Non-pigmented ciliary epithelial cell (primary cell): ENCODE data around the gene RPS3A.
"Not testable (repeated sequence)": the region's sequence is repeated elsewhere in the genome, so short reads cannot be mapped to it uniquely, and the experiment has no call there.

Experiments used
- DNase-seq: peaks from one replicate; pipeline ENCODE4 v3.0.0-alpha.2; 2010; ENCODE audit warnings: low read depth

Gene RPS3A

DNA sequence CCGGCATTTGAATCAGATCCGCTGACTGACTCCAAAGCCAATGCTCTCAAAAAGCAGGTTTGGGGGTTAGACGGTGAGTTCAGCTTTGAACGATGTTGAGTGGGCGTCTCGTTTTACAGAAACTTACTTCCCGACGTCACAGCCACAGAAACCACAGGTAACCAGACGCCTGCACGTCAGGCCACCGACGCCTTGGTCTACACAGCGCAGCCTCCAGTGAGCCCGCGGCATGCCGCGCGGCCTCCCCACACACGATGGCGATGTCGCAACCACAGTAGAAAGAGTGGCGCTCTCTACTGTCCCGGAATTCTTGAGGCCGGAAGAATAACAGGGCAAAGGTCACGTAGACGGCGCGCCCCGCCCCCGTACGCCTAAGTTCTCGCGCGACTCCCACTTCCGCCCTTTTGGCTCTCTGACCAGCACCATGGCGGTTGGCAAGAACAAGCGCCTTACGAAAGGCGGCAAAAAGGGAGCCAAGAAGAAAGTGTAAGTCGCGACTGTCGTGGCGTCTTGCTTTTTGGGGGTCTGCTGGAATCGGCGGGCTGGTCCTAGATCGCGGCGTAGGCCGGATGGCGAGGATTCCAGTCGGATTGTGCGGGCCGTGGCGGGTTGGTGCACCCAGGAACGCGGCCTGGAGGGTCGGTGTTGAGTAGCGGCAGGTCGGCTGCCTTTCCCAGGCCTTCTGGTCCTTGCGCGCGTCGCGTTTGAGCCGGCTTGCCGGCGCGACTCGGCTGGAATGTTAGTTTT is at the start of gene RPS3A:
RPS3A (plus strand) TSS at position 400 of the 747 bp plus-strand sequence; CDS start at position 425, 25 bp downstream.
- DNase-seq, result peak; percentile 92

DNA sequence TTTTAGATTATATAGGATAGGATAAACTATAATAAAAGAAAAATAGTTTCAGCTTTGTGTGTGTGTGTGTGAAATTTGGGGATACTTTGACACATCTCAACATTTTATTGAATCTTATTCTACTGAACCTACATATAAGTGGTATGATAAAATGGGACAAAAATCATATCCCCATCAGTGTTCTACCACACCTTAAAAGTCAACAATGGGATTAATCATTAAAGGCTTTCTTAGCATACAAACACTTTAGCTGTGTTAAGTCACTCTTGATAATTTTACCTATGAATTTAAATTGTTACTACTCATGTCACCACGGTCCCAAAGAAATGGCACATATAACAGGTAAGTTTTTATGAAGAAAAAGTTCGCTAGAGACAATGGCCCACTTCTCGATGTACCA is 46.6 kb upstream of the RPS3A start:
- no peak for DNase-seq

DNA sequence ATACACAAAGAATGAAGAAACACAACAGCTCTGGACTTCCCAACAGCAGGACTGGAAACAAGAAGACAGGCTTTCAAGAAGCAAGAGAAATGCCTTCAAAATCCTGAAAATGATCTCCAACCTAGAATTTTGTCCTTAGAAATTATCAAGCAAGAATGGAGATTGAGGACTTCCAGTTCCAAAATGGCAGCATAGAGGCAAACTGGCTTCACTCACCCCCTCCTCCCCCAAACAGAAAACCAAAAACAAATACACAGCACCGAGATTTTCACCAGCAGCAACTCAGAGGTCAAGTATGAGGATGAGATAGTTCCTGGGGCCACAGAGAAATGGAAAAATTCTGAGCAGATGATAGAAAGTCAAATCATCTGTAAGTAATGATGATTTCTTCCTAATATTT is 43.9 kb upstream of the RPS3A start:
- DNase-seq, result no peak

DNA sequence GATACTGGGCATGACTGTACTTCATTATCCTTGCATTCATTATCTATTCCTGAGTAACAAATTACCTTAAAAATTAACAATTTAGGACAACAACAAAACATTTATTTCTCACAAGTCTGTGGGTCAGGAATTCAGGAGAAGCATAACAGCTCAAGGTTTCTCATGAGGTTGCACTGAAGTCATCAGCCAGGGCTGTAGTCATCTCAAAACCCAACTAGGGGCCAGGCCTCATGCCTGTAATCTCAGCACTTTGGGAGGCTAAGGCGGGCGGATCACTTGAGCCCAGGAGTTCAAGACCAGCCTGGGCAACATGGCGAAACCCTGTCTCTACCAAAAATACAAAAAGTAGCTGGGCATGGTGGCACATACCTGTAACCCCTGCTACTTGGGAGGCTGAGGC is 36.3 kb upstream of the RPS3A start:
- DNase-seq, result not testable (repeated sequence)

DNA sequence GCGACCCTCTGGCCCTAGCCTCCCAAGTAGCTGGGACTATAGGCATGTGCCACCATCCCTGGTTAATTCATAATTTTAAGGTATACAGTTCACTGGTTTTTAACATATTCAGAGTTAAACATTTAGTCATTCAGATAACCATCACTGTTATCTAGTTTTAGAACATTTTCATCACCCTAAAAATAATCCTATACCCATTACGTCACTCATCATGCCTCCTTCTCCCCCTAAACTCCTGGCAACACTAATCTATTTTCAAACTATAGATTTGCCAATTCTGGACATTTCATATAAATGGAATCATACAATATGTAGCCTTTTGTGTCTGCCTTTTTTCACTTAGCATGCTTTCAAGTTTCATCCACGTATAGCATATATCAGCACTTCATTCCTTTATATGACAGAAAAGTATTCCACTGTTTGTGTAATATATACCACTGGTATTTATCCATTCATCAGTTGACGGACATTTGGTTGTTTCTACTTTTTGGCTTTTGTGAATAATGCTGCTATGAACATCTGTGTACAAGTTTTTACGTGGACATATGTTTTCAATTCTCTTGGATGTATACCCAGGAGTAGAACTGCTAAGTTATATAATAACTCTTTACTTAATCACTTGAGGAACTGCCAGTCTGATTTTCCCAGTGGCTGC is 32.0 kb upstream of the RPS3A start:
- DNase-seq, result no peak

DNA sequence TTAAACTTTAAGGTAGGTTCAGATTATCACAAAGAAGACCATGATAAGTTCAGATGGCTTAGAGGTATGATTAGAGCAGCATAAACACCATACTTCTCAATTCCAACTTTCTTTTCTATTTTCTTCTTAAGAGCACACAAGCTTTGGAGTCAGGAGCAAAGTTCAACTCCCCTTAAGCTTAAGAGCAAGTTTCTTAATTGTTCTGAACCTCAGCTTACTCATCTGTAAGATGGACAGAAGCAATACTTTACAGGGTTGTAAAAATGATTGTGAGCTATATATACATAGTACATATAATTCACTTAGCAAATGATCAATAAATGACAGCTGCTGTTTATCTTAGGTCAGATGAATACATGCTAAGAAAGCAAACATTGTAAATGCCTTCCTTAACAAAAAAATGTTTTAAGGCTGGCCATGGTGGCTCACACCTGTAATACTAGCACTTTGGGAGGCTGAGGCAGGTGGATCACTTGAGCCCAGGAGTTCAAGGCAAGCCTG is 25.0 kb upstream of the RPS3A start:
- DNase-seq, result no peak

DNA sequence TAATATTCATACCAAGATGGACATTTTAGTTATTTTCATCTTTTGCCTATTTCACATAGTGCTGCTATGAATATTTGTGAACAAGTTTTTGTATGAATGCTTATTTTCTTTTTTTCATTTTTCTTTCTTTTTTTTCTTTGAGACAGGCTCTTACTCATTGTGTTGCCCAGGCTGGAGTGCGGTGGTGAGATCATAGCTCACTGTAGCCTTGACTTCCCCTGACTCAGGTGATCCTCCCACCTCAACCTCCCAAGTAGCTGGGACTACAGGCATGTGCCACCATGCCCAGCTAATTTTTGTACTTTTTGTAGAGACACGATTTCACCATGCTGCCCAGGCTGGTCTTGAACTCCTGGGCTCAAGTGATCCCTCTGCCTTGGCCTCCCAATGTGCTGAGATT is 21.4 kb upstream of the RPS3A start:
- DNase-seq, result not testable (repeated sequence)

DNA sequence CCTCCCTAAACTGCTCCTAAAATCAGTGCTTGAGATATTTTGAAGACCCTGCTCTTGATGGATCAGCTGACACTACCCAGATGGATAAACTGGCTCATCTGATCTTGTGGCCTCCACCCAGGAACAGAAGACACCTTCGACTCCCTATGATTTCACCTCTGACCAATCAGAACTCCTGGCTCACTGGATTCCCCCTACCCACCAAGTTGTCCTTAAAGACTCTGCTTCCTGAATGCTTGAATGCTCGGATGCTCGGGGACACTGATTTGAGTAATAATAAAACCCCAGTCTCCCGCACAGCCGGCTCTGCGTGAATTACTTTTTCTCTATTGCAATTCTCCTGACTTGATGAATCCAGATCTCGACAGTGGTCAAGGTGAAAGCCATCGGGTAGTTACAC is 12.0 kb upstream of the RPS3A start:
- DNase-seq, result no peak

DNA sequence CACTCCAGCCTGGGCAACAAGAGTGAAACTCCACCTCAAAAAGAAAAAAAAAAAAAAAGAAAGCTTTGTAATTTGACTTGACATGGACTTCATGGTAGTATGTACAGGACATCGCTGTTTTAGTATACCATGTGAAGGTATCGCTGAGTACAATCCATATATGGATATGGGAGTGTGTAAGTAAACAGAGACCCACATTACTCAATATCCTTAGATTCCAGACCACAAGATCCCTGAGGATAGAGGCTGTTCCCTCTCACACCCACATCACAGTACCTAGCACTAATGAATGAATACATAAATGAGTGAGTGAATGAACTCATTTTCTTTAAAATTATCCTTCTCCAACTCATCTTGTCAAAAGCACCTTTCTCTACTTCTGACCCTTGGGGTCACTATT is 8.4 kb upstream of the RPS3A start:
- no peak for DNase-seq

DNA sequence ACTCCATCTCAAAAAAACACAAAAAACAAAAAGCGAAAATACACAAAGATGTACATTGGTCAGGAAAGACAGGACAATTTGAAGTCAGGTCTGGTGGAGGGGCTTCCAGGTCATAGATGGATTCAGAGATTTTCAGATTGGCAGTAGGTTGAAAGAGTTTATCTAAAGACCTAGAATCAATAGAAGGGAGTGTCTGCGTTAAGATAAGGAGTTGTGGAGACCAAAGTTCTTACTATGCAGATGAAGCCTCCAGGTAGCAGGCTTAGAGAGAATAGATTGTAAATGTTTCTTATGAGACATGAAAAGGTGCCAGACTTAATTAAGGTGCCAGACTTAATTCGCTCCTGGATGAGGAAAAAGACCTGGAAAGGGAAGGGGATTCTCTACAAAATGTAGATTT is 6.9 kb upstream of the RPS3A start:
- DNase-seq, result no peak

DNA sequence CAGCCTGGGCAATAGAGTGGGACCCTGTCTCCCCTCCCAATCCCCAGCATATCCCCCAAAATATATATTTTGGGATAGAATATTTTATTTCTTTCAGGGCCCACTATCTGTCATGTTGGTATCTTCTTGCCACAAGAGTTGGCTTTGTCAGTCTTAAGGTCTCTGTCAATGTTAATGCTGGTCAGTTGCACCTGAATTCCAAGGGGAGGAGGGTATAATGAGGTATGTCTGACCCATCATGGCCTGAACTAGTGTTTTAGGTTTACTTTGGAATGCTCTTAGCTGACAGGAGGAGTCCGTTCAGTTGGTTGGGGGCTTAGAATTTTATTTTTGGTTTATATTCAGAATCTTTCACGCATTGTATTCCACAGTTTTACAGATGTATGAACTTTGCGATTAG is 6.2 kb upstream of the RPS3A start:
- DNase-seq, result no peak

DNA sequence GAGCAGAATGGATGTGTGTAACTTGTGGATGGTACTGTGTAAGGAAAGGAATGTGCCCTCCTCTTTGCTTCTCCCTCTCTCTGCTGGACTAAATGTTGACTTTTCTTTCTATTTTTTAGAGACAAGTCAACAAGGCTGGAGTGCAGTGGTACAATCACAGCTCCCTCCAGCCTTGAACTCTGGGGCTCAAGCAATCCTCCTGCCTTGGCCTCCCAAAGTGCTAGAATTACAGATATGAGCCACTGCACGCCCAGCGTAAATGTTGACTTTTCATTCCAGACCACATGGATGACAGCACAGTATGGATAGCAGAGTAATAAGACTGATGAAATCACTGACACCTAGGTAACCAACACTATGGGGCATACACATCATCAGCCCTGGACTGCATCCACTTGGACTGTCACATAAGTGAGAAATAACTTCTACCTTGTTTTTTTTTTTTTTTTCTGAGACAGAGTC is 5.1 kb upstream of the RPS3A start:
- no peak for DNase-seq

DNA sequence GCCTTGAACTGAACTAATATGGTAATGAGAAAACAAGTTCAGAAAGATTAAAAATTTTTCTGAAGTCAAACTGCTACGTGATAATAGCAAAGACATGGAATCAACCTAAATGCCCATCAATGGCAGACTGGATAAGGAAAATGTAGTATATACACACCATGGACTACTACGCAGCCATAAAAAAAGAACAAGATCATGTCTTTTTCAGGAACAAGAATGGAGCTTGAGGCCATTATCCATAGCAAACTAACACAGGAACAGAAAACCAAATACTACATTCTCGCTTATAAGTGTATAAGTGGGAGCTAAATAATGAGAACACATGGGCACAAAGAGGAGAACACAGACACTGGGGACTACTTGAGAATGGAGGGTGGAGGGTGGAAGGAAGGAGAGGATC is 4.3 kb upstream of the RPS3A start:
- no peak for DNase-seq

DNA sequence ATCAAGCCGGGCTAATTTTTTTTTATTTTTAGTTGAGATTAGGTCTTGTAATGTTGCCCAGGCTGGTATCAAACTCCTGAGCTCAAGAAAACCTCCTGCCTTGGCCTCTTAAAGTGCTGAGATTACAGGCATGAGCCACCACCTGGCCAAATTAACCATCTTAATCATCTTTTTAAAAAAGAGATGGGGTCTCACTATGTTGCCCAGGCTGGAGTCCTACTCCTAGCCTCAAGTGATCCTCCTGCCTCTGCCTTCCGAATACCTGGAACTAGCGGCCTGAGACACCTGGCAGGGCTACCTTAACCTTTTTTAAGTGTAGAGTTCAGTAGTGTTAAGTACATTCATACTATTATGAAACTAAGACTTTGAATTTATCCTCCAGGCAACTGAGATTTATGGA is 1.7 kb upstream of the RPS3A start:
- DNase-seq, result no peak

DNA sequence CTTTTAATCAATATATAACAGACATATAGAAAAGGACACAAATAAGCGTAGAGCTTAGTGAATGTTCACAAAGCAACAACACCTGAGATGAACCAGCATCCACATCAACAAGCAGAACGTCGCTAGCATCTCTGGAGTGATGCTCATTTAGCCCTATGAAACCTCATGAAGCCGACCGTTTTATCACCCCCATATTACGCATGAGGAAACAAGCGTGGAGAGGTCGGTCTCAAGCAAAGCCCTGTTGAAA is 524 bp upstream of the RPS3A start:
- no peak for DNase-seq

DNA sequence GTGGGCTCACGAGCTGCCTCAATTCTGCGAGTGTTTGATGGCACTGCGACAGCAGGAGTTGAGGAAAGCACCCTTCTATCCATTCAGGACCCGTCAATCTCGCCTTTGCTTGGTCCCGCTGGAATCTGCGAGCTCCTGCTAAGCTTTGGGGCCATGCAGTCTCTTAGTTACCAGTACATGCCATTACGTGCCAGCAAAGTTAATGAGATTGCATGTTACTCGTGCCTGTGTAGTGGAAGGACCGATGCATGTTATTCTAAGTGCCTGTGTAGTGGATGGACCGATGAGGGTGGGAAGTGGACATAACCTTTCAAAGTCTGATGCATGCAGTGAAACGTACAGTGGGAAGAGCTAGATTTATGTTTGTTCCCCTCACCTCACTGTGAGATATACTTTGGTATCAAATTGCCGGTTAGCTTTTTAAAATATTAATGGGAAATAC is 569 bp downstream of the RPS3A start:
- DNase-seq, result no peak

DNA sequence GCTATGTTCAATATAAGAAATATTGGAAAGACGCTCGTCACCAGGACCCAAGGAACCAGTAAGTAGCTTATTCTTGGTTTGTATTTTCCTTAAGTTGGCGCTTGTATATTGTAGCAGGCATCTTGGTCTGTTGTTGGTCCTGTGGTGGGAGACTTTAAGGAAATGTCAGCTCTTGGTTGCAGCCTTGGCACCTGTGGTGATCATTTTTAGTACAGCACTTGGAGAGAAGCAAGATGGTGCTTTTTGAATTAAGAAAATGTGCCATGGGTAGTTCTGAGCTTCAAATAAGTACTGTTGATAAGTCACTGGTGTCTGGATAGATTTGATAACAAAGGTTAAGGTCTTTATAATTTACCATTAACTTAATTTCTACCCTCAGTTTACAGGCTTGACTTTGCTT is 1.1 kb downstream of the RPS3A start:
- no peak for DNase-seq

DNA sequence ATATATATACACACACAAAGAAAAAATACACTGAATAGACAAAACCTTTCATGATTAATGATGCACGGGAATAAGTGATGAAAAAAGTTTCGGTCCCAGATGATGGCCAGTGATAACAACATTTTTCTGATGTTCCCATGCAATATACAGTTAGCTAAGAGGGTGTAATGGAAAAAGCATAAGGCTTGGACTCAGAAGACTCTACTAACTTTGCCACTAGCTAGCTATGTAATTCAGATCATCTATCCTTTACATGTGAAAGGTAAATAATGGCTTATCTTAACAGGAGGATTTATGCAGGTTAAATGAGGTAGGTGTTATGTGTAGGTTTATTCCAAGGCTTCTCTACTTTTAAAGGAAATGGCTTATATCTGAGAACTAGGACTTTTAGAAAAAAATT is 4.3 kb downstream of the RPS3A start:
- no peak for DNase-seq

DNA sequence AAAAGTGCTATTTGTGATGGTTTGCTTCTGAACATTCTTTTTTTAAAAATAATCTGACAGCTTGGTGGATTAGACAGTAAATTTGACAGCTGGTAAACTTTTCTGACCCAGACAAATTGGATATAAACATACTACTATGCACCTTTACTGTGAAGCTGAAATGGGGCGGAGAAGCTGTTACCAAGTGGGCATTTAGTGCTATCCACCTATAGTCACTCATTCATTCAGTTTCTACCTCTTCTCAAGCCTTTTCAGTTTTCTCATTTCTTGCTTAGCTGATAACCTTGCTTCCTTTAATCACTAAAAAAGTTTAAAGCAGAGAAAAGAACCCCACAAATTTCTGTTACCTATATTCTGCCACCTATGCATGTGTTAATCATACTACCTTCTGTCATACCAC is 5.2 kb downstream of the RPS3A start:
- no peak for DNase-seq

DNA sequence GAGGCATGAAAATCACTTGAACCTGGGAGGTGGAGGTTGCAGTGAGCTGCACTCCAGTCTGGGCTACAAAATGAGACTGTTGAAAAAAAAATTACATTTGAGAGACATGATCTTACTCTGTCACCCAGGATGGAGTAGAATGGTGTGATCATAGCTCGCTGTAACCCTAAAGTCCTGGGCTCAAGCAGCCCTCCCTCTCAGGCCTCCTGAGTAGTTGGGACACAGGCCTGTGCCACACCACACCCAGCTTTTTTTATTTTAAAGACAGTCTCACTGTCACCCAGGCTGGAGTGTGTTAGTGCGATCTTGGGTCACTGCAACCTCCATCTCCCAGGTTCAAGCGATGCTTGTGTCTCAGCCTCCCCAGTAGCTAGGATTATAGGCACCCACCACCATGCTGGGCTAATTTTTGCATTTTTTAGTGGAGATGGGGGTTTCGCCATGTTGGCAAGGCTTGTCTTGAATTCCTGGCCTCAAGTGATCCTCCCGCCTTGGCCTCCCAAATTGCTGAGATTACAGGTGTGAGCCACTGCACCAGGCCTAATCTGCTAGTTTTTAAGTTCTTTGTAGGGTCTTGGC is 6.1 kb downstream of the RPS3A start:
- no peak for DNase-seq

DNA sequence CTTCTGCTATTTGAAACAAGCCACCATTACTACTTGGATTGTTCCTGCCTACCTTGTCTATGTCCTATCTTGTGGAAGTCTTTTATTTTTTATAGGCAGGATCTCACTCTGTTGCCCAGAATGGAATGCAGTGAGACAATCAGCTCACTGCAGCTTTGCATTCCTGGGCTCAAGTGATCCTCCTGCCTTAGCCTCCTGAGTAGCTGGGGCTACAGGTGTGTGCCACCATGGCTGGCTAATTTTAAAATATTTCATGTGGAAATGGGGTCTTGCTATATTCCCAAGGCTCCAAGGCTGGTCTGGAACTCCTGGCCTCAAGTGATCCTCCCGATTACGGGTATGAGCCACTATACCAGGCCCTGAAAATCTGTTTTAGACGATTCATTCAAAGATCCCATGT is 7.6 kb downstream of the RPS3A start:
- no peak for DNase-seq

DNA sequence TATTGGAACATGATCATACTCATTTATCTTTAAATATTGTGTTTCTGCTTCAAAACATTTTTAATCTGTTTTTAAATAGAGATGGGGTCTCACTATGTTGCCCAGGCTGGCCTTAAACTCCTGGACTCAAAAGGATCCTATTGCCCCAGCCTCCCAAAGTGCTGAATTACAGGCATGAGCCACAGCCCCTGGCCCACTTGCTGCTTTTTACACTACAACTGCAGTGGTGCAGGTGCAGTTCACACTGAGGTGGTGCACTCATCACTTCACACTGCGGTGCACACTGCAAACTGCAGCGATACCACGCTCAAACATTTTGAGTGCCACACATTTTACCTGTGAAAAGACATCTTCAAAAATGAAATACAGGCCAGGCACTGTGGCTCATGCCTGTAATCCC is 10.8 kb downstream of the RPS3A start:
- DNase-seq, result no peak

DNA sequence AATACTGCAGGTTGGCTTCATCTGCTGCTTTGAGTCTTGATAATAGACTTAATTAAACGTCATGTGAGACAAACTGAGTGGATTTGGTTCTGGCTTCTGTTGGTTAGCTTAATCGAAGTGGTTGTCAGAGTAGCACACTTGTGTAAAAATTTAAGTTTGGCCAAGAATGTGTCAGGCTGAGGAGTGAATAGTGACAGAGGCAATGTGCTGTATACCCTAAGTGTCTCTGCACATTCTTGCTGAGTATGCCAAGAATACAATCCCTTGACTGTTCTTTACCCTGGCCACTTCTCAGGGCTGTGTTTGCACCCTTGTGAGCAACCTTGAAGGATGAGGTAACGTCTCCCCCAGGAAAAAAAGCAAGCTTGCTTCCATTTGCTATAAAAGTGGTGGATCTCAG is 14.9 kb downstream of the RPS3A start:
- no peak for DNase-seq

DNA sequence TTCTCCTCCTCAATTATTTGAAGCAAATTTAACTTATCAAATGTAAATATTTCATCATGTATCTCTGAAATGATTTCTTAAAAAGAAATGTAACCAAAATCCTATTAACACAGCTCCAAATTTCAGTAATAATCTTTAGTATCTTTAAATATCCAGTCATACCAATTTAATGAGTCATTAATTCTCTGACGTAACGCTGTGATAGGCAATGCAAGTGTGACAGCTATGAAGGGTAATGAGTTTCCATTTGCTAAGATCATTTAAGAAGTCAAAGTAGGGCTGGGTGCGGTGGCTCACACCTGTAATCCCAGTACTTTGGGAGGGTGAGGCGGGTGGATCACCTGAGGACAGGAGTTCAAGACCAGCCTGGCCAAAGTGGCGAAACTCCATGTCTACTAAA is 15.6 kb downstream of the RPS3A start:
- DNase-seq, result peak; percentile 11
